22Rv1 (cell line): ENCODE measurements around the gene ARSH.

Experiments used
- CTCF ChIP-seq: fragments of 450-650 bp; IDR thresholded peaks from 2 replicates; pipeline ENCODE4 v1.5.1; 2017; ENCODE audit warnings: mild to moderate bottlenecking
- ZFX ChIP-seq: fragments of 450-650 bp; IDR thresholded peaks from 2 replicates; pipeline ENCODE4 v1.6.1; 2017; ENCODE audit warnings: antibody characterized with exemption, borderline replicate concordance

- no peak for TF ChIP-seq CTCF
- no peak for TF ChIP-seq ZFX
These were observed 48.1 kb upstream of the ARSH start for GRCh38 chrX:2958199-2958598.
